ENCODE results near the gene DNAJC18.
"Not testable (repeated sequence)": the region's sequence is repeated elsewhere in the genome, so short reads cannot be mapped to it uniquely, and the experiment has no call there.

The DNAJC18 gene

GRCh38 chr5:139402561-139403158 lies 36.7 kb downstream of the DNAJC18 start:
- DNase-seq: peak; percentile 72

GRCh38 chr5:139401546-139401945 lies 37.8 kb downstream of the DNAJC18 start:
- DNase-seq: no peak

GRCh38 chr5:139399501-139400121 lies 39.7 kb downstream of the DNAJC18 start:
- DNase-seq: no peak

- DNase-seq: no peak
Measured at GRCh38 chr5:139397921-139398320, 41.4 kb downstream of the DNAJC18 start.

GRCh38 chr5:139396691-139397090 lies 42.6 kb downstream of the DNAJC18 start:
- DNase-seq: no peak

- DNase-seq: no peak
Measured at GRCh38 chr5:139395844-139396640, 43.3 kb downstream of the DNAJC18 start.

- no peak for DNase-seq
Measured at GRCh38 chr5:139394654-139395566, 44.4 kb downstream of the DNAJC18 start, which contains the start of gene PROB1. Gene PROB1 (minus strand): TSS chr5:139395104. CDS start chr5:139395081, 23 bp downstream.

GRCh38 chr5:139394123-139394653 lies 45.1 kb downstream of the DNAJC18 start:
- peak; percentile 77 for DNase-seq

- DNase-seq: no peak
Measured at GRCh38 chr5:139393497-139394122, 45.7 kb downstream of the DNAJC18 start.

- peak; percentile 88 for DNase-seq
Measured at GRCh38 chr5:139392678-139393496, 46.4 kb downstream of the DNAJC18 start.

- DNase-seq: no peak
Measured at GRCh38 chr5:139392324-139392677, 47.0 kb downstream of the DNAJC18 start.

- DNase-seq: no peak
Measured at GRCh38 chr5:139391570-139392323, 47.6 kb downstream of the DNAJC18 start.

GRCh38 chr5:139390639-139391569 lies 48.4 kb downstream of the DNAJC18 start:
- DNase-seq: no peak

GRCh38 chr5:139389701-139390638 lies 49.4 kb downstream of the DNAJC18 start, which contains the start of gene MZB1:
Gene MZB1 (minus strand): TSS chr5:139389913. CDS start chr5:139389856, 57 bp downstream.
- peak; percentile 35 for DNase-seq

- peak; percentile 51 for DNase-seq
Measured at GRCh38 chr5:139388198-139388821, 51.0 kb downstream of the DNAJC18 start.

- no peak for DNase-seq
Measured at GRCh38 chr5:139387611-139388197, 51.6 kb downstream of the DNAJC18 start.

GRCh38 chr5:139386956-139387355 lies 52.4 kb downstream of the DNAJC18 start:
- not testable (repeated sequence) for DNase-seq

Measured in hematopoietic multipotent progenitor cell treated with erythropoietin and hydrocortisone succinate and interleukin-3 and kit ligand, for 6 days (in vitro differentiated cells).